ENCODE measurements around the gene AFAP1.

The AFAP1 gene

DNA sequence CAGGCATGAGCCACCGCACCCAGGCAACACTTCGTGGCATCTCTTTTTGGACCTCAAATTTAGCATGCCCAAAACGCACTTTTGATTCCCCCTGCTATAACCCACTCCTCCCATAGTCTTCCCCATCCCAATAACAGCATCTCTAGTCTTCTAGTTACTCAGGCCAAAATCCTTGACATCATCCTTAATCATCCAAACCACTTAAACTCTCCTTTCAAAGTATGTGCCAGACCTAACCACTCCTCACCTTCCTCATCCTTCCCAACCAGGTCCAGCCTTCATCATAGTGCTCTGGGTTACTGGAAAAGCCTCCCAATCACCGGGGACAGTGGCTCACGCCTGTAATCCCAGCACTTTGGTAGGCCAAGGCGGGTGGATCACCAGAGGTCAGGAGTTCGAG, 41.9 kb downstream of the AFAP1 start:
- DNase-seq (ENCODE audit: low read depth in 1 of 2, low spot score in 1 of 2) = no peak

DNA sequence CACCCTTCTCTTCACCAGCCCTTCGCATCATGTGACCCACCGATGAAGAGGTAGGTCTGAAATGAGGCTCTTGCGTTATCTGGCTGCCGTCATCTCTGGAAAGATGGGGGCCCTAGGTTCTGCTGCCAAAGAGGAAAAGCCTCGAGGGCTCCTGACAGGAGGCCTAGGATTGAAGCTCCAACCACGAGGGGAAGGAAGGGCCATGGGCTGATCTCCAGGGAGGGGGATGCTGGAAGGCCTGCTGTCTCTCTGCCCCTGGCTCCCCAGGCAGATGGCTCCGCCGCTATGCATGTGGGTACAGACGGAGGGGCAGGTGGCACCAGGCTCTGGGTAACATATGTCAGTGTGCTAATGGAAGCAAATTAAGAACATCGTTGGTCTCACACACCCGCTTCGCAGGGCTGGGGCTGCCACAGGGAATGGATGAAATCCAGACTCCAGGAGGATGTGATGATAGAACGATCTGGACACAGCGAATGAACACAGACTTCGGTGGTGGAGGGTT, 44.9 kb downstream of the AFAP1 start:
- DNase-seq (ENCODE audit: low read depth in 1 of 2, low spot score in 1 of 2) = no peak

DNA sequence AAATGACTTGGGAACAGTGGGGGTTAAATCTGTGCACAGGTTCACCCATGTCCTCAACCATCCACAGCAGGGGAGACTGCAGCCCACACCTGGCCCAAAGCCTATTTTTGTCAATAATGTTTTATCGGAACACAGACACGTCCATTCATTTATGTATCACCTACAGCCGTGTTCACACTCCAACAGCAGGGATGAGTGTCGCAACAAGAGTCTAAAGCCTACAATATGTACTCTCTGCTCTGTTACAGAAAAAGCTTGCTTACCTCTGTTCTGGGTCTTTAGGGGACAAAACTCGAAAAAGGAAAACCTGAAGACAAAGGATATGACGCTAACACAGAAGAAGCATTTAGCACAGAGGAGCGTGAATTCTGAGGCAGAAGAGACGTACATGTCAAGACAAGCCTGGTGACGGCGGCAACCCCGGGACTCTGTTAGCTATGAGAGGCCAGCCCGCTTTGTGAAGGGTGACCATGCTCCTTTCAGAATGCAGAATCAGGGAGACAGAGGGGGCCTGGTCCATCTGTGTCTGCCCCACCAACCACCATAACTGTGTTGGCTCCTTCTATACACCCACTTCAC, 45.5 kb downstream of the AFAP1 start:
- no peak for DNase-seq (ENCODE audit: low read depth in 1 of 2, low spot score in 1 of 2)

DNA sequence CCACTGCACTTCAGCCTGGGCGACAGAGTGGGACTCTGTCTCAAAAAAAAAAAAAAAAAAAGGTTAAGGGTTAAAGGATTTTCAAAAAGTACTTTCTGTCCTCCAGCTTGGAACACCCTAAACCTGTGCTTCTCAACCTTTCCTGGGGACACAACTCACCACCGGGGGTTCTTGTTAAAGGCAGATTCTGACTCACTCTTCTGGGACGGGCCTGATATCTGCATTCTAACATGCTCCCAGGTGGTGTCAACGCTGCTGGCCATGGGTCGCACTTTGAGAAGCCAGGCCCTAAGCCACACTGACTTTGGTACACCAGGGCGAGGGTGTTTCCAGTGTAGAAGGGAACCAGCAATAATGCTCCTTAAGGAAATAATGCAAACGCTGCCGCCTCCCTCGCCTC, 46.1 kb downstream of the AFAP1 start:
- DNase-seq (ENCODE audit: low read depth in 1 of 2, low spot score in 1 of 2) = no peak

DNA sequence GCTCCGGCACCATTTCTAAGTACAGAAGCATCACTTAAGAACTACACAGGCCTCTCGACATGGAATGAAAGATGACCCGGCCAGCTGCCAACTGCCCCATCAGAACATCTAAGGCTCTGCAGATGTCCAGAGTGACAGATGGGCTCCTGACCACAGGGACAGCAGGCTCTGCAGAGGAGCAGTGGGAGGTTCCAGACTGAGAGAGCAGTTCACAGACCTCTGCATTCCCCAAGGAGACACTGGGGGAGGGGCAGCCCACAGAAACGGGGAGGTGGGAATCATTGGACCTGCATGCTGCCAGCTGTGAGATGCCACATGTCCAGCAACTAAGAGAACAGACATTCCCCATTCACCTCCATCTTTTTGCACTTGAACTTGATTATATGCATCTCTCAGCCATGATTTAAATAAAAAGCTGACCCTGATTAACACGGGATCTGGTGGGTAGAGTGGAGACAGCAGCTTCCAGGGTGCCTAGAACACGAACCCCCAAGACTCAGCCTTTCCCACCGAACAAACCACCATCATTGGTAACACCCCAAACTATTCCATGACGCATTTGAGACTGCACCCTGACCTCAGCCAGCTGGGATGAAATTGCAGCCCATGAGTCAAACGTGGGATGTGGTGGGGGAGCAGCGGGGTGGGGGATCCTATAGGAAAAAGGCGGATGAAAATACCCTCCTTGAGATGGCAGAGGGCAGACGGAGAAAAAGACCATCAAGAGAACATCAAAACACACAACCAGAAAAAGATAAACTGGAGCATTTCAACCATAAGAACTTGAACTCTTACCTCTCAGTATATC, 47.2 kb downstream of the AFAP1 start:
- no peak for DNase-seq (ENCODE audit: low read depth in 1 of 2, low spot score in 1 of 2)

DNA sequence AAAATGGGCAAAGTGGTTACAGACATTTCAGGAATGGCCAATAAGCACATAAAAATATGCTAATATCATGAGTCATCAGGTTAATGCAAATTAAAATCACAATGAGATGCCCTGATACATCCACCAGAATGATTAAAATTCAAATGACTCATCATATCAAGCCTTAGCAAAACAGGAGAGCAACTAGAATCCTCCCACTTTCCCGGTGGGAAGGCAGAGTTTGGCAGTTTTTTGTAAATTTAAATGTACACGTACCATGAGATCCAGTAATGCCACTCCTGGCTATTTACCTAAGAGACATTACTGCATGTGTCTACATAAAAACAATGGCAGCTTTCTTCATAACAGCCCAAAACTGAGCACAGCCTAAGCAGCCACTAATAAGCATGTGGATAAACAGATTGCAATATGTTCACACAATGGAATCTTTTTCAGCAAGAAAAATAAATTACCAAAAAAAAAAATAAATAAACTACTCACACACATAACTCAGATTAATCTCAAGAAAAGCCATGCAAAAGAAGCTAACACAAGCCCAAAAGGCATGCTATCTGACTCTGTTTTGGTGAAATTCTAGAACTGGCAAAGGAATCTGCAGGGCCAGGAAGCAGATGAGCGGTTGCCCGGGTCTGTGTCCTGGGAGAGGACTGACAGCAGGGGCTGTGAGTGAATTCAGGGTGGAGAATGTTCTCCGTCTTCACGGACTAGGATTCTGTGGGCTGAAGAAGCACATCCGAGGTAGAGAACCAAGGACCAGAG, 48.8 kb downstream of the AFAP1 start:
- no peak for DNase-seq (ENCODE audit: low read depth in 1 of 2, low spot score in 1 of 2)

DNA sequence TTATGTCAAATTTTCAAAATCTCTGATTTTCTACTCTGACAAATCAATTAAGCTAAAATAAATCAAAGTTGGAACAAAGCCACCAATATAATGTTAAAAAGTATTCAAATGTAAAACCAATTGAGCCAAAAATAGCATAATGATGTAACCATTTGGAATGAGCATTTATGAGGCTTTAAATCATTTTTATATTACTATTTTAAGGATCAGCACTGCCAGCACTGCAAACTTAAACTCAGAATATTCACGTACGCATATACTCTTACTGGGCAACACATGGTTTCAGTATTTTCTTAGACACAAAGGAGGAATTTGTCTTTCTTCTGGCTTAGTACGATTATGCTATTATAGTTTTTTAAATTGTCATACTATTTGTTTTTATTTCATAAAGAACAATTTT, 52.2 kb downstream of the AFAP1 start:
- DNase-seq (ENCODE audit: low read depth in 1 of 2, low spot score in 1 of 2) = no peak

DNA sequence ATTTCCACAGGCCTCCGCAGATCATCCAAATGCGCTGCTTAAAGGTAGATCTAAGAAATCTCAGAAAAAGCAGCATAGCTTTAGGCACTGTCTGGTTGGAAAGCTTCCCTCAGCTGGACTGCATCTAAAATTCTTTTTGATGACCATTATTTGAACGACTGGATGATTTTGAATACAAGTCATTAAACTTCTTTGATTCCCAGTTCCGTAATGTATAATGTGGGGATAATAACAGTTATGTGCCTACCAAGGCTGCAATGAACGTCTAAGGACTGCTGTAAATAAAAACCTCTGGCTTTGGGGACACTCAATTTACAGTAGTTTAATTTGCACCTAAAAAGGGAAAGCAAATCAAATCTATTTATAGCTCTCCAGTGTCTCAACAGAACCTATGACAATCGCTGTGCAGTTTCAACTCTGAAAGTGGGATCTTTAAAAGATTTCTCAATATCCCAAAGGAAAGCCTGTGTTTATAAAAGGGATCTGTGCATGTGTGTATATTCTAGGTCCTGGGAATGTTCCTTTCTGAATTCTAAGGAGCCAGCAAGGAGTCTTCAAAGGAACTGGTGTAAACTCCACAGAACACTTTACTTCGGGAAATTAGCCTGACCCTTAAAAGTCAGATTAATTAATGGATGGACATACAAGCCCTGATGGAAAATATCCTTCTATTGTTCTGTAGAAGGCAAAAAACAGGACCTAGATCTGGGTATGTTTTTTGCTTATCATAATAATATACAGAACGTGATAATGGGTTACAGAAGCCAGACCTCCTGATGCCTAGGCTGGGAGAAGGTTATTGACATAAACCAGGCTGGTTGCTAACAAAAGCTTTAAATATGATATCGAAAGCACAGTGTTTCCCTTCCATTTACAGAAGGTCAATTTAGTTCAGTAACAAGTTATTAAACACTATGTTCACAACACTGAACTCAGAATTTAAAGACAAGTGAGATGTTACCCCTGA, 53.4 kb downstream of the AFAP1 start:
- DNase-seq (ENCODE audit: low read depth in 1 of 2, low spot score in 1 of 2) = no peak

DNA sequence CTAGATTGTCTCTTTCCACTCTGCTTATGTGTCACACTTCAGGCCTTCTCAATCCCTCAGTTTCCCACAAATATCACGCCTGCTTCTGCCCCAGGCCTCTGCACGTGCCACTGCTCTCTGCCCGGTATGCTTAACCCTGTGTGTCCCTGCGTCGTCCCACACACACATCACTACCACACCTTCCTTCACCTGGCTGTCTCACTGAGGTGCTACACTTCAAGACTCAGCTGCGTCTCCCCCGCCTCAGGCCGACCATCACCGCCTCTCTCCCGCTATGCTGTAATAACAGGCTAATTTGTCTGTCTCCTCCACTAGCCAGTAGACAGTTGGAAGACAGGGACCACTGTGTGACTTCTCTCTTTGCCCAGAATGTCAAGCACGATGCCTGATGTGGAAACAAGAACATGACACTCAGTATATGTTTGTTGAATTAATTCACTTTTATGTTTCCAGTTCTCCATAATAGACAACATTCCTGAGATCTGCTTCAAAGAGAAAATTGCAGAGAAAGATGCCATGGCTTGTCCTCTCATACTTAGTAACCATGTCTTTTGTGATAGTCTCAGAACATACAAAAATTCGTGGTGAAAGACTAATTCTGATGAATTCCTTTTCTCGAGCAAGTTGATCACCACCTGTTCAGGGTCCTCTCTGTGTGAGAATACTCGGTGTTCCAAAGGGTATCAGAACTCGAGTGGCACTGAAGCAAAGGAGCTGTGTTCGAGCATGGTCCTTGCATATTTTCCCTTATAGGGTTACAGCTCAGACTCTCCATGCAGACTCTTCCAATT, 54.2 kb downstream of the AFAP1 start:
- DNase-seq (ENCODE audit: low read depth in 1 of 2, low spot score in 1 of 2) = no peak

DNA sequence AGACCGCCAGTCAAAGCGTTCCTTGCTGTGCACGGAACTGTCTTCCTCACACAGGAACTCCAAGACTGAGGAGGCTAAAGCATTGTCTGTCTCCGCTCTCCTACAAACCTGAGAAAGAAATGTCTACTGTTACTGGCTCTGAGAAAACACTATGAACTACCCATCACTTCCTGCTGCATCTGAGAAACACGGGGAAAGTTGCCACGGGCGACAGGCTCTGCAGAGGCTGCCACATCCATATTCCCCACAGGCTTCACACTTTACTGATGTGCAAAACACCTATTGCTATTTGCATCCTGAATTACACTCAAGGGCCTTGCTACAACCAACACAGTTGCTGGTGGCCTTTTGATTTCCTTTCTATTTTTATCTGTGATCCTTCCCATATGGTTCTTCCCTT, 59.0 kb downstream of the AFAP1 start:
- no peak for DNase-seq (ENCODE audit: low read depth in 1 of 2, low spot score in 1 of 2)

DNA sequence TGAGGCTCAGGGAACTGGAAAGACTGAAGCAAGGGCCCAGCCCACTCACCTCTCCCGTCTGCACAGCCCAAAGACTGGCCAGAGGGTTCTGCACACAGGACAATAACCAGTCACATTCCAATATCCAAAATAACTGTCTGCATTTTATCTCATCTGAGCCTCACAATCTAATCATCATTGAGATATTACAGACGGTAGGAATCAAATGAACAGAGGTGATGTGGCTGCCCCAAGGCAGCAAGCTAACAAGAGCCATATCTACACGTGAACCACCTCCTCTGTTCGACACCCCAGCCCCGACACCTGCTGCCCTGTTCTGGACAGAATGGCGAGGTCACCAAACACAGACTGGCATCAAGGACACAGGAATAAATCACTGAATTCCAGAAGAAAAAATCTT, 60.5 kb downstream of the AFAP1 start:
- DNase-seq (ENCODE audit: low read depth in 1 of 2, low spot score in 1 of 2) = no peak

DNA sequence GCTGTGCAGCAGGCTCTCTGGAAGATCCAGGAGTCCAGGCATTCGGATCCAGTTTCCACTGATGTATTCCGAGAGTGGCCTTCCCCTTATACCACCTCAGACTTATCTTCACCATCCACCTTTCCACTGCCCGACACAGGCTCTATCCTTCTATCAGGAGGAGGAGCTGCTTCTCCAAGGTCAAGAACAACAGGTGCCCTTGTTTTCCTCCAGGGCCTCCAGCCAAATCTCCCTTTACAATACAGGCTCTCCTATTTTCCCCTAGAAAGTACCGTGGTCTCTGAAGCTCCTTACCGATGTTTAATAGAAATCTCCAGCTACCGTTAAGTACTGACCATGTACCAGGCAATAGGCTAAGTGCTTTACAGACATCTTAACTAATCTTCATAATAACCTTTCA, 61.3 kb downstream of the AFAP1 start:
- no peak for DNase-seq (ENCODE audit: low read depth in 1 of 2, low spot score in 1 of 2)

DNA sequence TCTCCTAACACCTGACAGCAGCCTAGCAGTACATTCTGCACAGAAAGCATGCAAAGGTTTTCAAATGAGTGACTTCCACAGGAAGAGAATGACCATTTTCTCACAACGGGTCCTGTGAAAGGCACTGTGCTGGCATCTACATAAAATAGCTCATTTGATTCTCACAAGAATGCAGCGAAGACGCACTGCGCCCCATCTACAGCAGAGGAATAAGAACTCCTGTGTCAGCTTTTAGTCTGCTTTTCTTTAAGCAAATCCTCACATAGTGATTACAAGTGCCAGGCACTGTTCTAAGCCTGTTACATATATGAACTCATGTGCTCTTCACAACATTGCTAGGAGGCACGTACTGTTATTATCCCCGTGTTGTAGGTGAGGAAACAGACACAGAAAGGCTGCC, 62.5 kb downstream of the AFAP1 start:
- DNase-seq (ENCODE audit: low read depth in 1 of 2, low spot score in 1 of 2) = no peak

DNA sequence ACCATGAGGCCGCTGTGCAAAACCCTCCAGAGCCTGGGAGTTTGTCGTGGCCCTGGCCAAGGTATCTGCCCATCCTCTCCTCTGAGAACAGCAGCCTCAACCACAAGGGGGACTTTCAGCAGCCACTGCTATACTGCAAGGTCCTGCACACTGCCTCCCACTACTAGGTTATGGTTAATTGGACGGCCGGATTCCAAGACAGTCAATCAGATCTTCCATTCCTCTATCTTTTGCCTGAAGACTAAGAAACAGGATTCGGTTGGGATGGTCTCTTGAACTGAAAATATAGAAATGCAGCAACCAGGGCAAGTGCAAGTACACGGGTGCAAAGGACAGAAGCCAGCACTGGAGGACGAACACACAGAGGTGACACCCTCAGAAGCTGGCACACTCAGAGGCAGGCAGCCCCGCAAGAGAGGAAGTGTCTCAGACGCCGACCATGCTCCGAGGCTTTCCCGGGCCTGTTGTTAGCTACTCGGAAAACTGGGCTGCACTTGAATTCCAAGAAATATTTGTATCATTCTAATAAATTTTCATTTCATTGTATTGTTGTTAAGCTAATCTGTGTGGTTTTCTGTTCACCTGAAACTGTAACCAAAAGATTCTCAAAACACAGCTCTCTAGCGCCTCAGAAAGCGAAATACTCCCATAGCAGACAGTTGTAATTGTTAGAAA, 63.3 kb downstream of the AFAP1 start:
- peak in 1 of 2 donors; percentile 31 for DNase-seq (ENCODE audit: low read depth in 1 of 2, low spot score in 1 of 2)

DNA sequence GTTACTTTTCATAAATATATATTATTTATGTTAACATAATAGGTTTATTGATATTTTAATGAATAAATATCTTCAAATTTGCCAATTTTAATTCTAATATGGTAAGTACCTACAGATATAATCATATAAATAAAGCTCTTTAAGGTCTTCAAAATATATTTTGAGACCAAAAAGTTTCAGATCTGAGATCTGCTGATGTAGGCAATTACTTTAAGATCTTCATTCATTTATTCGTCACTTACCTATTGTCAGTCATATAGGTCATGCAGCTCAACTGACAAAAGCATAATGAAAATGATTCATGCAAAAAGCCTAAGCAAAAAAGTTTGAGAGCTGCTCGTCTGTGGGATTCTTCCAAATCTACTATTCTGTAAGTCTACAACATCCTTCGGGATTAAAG, 64.8 kb downstream of the AFAP1 start:
- no peak for DNase-seq (ENCODE audit: low read depth in 1 of 2, low spot score in 1 of 2)

DNA sequence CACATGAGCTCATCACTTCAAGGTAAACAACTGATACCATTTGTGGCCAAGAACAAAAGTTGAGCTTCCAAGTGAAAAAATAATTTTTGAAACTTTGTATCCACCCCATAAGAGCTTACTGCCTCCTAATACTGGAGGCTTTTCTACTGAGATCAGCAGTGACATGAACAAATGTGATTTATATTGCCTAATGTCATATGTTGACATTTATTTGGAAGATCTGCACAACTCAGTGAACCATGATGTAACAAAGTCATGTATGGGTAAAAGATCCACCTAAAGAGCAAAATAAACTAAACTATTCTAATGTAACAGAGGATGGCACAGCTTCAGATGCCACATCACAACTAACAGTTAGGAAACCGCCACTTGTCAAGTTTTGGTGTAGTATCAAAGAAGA, 65.8 kb downstream of the AFAP1 start:
- DNase-seq (ENCODE audit: low read depth in 1 of 2, low spot score in 1 of 2) = no peak

DNA sequence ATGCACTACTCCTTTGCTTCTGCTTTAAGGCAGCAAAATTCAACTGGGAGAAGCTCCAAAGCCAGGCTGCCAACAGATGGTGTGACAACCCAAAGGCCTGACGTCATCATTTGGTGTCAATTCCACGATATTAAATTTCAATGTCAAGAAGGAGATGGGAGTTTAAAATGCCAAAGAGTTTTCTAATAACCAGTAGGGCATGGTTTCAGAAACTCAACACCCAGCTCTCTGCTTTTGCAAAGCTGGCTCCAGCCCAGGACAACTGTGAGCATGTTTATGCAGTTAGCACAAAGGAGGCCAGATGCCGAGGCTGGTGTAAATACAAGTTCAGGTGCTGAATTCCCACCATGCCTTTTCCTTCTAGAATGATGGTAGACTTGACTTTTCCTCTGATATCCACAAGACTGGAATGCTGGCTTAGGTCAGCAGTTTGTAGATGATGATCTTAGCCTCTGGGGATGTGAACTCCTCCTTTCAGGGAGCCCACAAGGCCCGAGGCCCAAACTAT, 67.3 kb downstream of the AFAP1 start:
- DNase-seq (ENCODE audit: low read depth in 1 of 2, low spot score in 1 of 2) = no peak

DNA sequence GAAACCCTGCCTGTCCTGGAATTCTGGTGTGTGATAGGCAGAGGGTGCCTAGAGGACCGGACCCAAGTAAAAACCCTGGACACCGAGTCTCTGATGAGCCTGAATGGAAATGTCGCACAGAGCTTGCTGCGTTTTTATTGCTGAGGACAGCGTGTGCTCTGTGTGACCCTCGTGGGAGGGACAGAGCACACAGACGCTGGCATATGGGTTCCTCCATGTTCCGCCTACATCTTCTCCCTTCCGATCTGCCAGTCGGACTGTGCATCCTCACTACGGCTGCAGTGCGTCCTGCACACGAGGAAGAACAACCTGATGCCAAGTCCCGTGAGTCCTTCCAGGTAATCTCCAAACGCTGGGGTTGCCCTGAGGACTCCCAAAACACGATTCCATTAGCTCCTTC, 68.3 kb downstream of the AFAP1 start:
- no peak for DNase-seq (ENCODE audit: low read depth in 1 of 2, low spot score in 1 of 2)

DNA sequence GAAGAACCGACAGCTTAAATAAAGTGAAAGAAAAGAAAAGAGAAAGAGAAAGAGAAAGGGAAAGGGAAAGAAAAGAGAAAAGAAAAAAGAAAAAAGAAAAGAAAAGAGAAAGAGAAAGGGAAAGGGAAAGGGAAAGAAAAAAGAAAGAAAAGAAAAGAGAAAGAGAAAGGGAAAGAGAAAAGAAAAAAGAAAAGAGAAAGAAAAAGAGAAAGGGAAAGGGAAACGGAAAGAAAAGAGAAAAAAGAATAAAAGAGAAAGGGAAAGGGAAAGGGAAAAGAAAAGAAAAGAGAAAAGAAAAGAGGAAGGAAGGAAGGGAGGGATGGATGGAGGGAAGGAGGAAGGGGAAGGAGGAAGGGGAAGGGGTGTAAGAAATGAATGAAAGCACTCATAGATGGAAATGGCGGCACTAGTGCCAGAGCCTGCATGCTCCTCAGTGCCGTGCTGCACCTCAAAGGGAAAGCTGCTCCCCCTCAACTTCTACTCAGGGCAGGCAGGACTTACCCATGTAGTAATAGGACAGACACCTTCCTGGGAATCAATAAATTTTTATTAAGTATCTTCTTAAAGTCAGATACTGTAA, 70.7 kb downstream of the AFAP1 start:
- DNase-seq (ENCODE audit: low read depth in 1 of 2, low spot score in 1 of 2) = no peak

Measured in activated T-helper 1 cell treated with anti-CD3 and anti-CD28 coated beads, Interleukin-2, amount 50 U/mL, for 16 hours (primary cell).